Activated CD8-positive, alpha-beta memory T cell treated with anti-CD3 and anti-CD28 coated beads for 36 hours (primary cell): ENCODE measurements around the gene GPHB5. TPM values are rescaled to one million over a fixed set of nuclear protein-coding genes. Genes with fewer than 3 reads are reported as not detected.
"Not testable (repeated sequence)": the region's sequence is repeated elsewhere in the genome, so short reads cannot be mapped to it uniquely, and the experiment has no call there.

Source experiments
- CTCF ChIA-PET: fragments of 350-600 bp; sonication (Branson Sonifier 250); formaldehyde crosslinking; loops from one replicate; lab custom pipeline; 2021; ENCODE audit warnings: antibody characterized with exemption; lab: Charles Lee
- POLR2A ChIA-PET: fragments of 350-600 bp; sonication (Branson Sonifier 250); formaldehyde crosslinking; loops from one replicate; lab custom pipeline; 2021; ENCODE audit warnings: antibody characterized with exemption; lab: Charles Lee
- total RNA-seq, 2 experiments: library from RNA; stranded (reverse); gene quantifications; one replicate each; pipeline ENCODE4 v1.2.3, GENCODE V29; 2021

Gene GPHB5, protein sequence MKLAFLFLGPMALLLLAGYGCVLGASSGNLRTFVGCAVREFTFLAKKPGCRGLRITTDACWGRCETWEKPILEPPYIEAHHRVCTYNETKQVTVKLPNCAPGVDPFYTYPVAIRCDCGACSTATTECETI
- not detected for total RNA-seq

- ChIA-PET CTCF (no interaction called here), POLR2A (no interaction called here)
Observed at GRCh38 chr14:63318835-63319234, at the start of gene GPHB5. Gene GPHB5, minus strand, starts transcription at chr14:63318935. Its CDS starts 1,086 bp downstream, at chr14:63317849.

DNA sequence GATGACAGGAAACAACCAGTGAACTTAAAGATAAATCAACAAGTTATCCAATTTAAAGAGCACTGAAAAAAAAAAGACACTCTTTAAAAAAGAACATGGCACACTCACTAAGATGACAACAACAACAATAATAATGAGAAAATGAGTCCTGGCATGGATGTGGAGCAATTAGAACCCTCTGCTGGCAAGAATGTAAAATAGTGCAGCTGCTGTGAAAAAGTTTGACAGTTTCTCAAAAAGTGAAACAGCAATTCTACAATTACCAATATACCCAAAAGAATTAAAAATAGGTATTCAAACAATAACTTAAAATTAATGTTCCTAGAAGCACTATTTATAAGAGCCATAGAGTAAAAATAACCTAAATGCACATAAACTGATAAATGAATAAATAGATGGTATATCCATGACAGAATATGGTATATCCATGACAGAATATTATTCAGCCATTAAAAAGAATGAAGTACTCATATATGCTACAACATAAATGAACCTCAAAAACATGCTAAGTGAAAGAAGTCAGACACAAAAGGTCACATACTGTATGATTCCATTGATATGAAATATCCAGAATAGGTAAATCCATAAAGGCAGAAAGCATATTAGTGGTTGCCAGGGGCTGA is 49.1 kb upstream of the GPHB5 start:
- CTCF ChIA-PET: no interaction called here
- POLR2A ChIA-PET: no interaction called here

GRCh38 chr14:63362389-63362819 is 43.7 kb upstream of the GPHB5 start:
- ChIA-PET POLR2A (interaction anchor here (0.6 kb wide), 1 partner anchor 328 kb away, joined by 4 read pairs; no protein-coding TSS in a partner anchor), CTCF (no interaction called here)

- CTCF ChIA-PET: no interaction called here
- POLR2A ChIA-PET: no interaction called here
Observed at GRCh38 chr14:63361790-63362189, 43.1 kb upstream of the GPHB5 start.

DNA sequence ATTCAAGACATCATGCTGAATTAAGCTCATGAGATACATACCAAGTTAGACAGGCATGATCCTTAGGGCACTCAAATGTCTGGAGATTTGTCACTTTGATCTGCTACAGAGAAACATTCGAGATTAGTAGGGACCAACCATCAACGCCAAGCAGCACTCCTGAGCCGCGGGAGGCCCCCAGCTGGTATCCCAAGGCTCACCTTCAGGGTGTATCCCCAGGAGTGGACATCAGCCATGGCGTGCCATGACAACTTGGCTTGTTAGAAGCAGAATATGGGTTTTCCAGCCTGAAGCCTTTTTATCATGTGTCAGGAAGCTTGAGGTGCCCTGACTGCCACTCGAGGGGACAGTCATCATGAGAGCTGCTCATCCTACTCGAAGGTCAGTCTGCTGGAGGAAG is 39.1 kb upstream of the GPHB5 start:
- POLR2A ChIA-PET: no interaction called here
- CTCF ChIA-PET: no interaction called here

DNA sequence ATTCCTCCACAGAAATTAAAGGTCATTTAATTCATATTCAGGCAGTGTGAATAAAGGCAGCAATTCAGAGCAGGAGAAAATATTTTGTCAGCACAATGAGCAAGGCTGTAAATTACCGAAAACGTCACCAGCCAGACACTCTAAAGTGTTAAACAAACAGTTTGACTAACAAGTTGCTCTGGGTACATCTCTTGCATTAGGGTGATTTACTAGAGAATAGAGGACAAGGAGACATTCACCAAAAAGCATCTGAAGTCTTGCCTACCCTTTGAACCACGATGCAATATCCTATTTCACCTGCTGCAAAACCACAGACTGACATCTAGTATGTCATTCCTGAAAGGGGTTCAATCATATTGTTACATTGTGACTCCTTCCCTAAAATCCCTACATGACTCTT is 27.1 kb upstream of the GPHB5 start:
- ChIA-PET CTCF (no interaction called here), POLR2A (no interaction called here)

- POLR2A ChIA-PET: no interaction called here
- CTCF ChIA-PET: no interaction called here
Observed at GRCh38 chr14:63344336-63344735, 25.6 kb upstream of the GPHB5 start.

GRCh38 chr14:63343878-63344277 is 25.1 kb upstream of the GPHB5 start:
- POLR2A ChIA-PET: no interaction called here

DNA sequence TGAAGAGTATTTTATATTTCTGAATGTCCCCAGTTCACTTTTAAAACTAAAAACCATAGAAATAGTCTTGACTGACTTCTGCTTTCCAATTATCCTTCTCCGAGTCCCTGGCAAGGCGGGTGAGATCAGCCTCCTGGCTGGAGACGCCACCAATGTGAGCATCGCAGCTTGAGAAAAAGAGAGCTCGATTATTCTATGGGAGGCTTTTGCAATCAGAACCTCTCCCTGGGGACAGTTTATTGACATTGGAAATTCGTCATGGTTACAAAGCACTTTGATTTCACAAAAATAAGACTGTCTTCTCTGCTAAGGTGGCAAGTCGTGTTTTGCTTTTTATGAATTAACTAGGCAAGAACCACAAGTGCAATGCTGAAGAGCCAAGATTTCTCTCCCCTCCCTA is 23.6 kb upstream of the GPHB5 start:
- CTCF ChIA-PET: interaction anchor here (0.9 kb wide), 1 partner anchor 9 kb away, joined by 3 read pairs; no protein-coding TSS in a partner anchor
- POLR2A ChIA-PET: no interaction called here

More at GRCh38 chr14:63343878-63344277, 25.1 kb upstream of the GPHB5 start:
- CTCF ChIA-PET: no interaction called here

- ChIA-PET POLR2A (no interaction called here), CTCF (no interaction called here)
Observed at GRCh38 chr14:63328787-63329737, 10.3 kb upstream of the GPHB5 start.

DNA sequence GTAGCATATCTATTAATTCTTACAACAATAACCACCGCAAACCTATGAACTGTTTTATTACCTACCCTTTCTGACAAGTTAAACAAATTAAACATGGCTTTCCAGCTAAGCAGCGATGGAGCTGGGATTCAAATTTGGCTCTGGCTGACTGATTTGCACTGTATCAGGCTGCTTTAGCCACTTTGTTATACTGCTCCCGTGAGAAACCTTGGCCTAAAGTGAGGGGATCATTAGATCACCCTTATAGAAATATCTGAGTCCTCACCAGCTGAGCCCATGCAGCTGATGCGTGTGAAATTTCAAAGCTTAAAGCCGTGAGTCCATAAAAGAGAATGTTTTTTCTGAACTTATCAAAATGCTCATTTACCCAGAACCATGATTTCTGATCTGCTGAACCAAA is 8.1 kb upstream of the GPHB5 start:
- POLR2A ChIA-PET: no interaction called here
- CTCF ChIA-PET: interaction anchor here (0.7 kb wide), 1 partner anchor 1442 kb away, joined by 3 read pairs; no protein-coding TSS in a partner anchor

DNA sequence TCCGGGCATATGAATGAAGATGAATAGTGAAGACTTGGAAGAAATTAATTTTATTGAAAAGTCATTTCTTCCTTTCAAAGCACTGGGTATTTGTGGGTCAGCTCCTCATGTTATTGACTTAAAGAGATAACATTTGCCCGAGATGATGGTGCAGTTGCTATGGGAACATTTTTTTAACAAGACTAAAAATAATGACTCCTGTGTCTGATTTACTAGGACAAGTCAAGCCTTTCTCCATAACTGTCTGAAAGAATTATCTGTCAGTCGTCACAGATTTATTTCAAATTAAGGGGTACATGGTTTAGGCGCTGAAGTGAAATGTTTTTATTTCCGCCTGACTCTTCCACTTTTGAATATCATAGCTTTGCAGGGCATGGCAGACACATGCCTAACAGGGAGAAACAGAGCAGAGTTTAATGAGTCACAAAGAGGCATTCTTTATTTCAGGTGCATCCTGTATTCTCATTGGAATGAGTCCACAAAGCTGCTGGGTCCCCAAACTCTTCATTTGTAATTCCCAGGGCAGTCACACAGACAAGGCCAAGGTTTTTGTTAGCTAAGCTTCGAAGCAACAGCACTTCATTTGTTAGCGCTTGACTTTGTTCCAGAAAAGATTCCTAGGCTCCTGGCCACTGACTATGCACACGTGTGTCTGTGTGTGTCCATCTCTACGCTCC is 4.3 kb upstream of the GPHB5 start:
- POLR2A ChIA-PET: no interaction called here
- CTCF ChIA-PET: no interaction called here

- ChIA-PET CTCF (no interaction called here), POLR2A (no interaction called here)
Observed at GRCh38 chr14:63322472-63322871, 3.7 kb upstream of the GPHB5 start.

GRCh38 chr14:63308723-63309317 is 9.9 kb downstream of the GPHB5 start:
- ChIA-PET CTCF (no interaction called here), POLR2A (no interaction called here)

- CTCF ChIA-PET, POLR2A ChIA-PET: not testable (repeated sequence)
Observed at GRCh38 chr14:63304429-63304828, 14.3 kb downstream of the GPHB5 start.

DNA sequence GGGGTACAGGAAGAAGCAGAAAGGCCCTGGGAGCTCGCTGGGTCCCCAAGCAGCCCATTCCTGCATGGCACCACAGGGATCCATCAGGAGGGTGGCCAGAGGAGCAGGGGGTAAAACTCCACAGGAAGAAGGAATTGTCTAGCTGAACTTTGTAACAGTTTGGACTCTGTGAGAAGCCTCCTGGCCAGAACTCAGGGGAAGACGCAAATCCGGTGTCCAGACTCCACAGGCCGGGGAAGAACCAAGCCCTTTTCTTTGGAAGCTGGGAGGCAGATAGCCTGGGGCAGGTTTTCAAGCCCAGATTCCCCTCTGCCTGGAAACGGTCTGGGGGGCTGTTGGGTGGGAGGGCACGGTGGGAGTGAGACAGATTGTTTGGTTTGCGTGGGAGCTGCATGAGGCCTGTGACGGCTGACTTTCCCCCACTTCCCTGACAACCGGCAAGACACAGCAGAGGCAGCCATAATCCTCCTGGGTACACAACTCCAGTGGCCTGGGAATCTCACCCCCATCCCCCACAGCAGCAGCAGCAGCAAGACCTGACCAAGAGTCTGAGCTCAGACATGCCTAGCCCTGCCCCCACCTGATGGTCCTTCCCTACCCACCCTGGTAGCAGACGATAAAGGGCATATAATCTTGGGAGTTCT is 16.7 kb downstream of the GPHB5 start:
- POLR2A ChIA-PET: interaction anchor here (0.6 kb wide), 1 partner anchor 1425 kb away, joined by 3 read pairs; no protein-coding TSS in a partner anchor
- CTCF ChIA-PET: interaction anchor here (0.7 to 0.9 kb wide), 2 partner anchors 8 to 11 kb away, joined by 3 read pairs; no protein-coding TSS in a partner anchor

GRCh38 chr14:63300854-63301253 is 17.9 kb downstream of the GPHB5 start:
- ChIA-PET POLR2A (no interaction called here), CTCF (no interaction called here)

DNA sequence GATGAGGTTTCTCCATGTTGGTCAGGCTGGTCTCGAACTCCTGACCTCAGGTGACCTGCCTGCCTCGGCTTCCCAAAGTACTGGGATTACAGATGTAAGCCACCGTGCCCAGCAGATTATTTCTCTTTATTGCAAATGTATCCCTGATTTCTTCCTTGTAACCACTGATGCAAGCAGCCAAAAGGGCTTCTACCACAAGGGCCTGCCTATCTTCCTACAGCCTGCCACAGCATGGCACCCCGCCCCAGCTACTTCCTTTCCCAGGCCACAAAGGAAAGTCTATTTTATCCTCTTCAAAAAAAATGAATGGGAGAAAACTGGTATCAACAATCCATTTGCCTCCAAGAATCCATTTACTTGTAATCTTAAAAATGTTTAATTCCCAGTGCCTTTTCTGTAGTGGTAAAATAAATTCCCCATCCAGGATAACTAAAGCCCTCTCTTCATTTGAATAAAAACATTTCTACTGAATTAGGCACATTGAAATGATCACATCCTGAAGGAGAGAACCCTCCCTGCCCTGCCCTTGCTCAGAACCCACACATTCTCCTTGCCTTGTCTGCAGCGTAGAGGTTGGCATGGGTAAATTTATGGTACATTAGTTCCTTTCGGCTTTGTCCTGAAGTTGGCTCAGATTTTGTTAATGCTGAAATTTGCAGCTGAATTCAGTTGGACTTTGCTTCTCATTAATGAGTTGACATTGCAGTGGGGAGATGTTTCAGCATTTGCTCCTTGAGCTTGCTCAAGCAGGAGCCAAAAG is 19.2 kb downstream of the GPHB5 start:
- ChIA-PET CTCF (no interaction called here), POLR2A (no interaction called here)
